NCI-H2029 treated with DMSO at 0.1 percent for 48 hours (cell line): ENCODE measurements around the gene SPNS1.
"Not testable (repeated sequence)": the region's sequence is repeated elsewhere in the genome, so short reads cannot be mapped to it uniquely, and the experiment has no call there.

ENCODE experiments used
- DNase-seq: peaks from one replicate; lab custom pipeline; 2025; lab: John Stamatoyannopoulos, UW

The SPNS1 gene

GRCh38 chr16:28987170-28987853, 12.7 kb downstream of the SPNS1 start:
- DNase-seq, result no peak

DNA sequence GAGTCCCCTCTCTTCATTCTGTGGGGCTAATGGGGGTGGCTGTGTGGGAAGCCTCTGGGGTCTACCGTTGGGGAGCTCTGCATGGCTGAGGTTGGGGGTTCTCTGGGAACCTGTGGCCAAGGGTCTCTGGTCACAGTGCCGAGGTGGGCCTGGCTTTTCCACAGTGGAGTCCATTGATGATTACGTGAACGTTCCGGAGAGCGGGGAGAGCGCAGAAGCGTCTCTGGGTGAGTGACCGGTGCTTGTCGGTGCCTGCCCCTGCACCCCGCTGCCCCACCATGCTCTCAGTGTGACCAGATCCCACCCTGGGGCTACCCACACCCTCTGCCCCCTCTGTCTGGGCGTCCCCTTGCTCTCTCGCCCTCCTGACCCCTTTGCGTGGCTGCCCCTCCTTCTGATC, 14.8 kb downstream of the SPNS1 start:
- no peak for DNase-seq

- DNase-seq, result no peak
Observed at GRCh38 chr16:28990375-28991040, 15.9 kb downstream of the SPNS1 start.

DNA sequence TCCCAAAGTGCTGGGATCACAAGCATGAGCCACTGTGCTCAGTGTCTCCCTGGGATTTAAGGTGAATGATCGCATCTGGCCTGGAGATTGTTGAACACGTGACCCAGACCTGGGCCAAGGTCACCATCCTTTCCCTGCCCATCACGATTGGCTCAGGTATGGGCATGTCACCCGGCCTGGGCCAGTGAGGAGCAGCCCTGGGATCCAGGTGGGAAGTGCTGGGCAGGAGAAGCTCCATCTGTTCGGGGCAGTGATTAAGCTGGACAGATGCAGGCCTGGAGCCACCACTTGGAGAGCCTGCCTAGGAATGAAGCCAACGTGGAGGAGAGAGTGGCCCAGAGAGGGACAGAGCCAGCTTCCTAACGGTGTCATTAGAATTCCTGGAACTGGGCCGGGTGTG, 17.1 kb downstream of the SPNS1 start:
- DNase-seq, result no peak

DNA sequence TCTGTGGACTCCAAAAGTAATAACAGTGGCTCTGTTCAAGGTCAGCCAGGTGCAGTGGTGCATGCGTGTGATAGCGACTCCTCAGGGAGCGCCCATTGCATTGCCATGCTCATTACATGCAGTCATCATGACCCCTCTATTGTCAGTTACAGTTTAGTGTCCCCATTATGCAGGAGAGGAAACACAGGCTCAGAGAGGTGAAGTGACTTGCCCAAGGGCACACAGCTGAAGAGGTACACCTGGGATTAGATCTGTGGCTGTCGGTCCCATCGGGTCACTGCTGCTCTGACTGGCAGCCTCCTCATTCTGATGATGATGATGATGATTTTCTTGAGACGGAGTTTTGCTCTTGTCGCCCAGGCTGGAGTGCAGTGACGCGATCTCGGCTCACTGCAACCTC, 17.9 kb downstream of the SPNS1 start:
- no peak for DNase-seq

DNA sequence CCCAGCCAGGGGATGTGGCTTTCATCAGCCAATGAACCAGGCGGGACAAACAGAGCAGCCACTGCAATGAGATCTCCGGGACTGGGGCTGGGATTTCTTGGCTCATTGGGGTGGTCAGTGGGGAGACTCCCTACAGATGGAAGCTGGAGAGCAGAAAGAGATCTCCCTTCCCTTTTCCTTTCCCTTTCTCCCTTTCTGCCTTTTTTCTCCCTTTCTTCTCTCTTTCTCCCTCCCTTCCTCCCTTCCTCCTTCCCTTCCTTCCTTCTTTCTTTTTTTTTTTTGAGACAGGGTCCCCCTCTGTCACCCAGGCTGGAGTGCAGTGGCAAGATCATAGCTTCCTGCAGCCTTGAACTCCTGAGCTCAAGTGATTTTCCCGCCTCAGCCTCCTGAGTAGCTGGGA, 24.3 kb downstream of the SPNS1 start:
- no peak for DNase-seq

- no peak for DNase-seq
Observed at GRCh38 chr16:28999577-28999976, 25.0 kb downstream of the SPNS1 start.

GRCh38 chr16:29000019-29000418, 25.4 kb downstream of the SPNS1 start:
- no peak for DNase-seq

GRCh38 chr16:29004496-29005139, 30.0 kb downstream of the SPNS1 start:
- not testable (repeated sequence) for DNase-seq

GRCh38 chr16:29007730-29008593, 33.4 kb downstream of the SPNS1 start:
- DNase-seq, result no peak

GRCh38 chr16:29009050-29009837, 34.7 kb downstream of the SPNS1 start:
- DNase-seq, result no peak

- no peak for DNase-seq
Observed at GRCh38 chr16:29009838-29010166, 35.2 kb downstream of the SPNS1 start.

DNA sequence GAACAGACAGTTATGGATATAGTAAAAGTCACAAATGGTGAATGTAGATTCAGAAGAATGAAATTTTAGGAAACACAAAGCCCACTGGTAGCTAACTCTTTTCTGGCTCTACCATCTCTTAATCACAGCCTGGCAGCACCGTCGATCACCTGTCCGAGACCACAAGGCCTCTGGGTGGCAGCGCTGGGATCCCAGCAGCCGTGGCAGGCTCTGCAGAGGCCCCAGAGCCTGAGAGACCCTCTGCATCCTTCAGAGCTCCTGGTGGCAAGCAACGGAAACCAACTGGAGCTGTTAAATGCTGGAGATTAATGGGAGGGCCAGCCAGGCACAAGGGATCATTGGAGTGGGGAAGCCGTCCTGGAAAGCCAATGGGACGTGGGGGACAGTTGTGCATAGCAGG, 36.5 kb downstream of the SPNS1 start:
- no peak for DNase-seq

DNA sequence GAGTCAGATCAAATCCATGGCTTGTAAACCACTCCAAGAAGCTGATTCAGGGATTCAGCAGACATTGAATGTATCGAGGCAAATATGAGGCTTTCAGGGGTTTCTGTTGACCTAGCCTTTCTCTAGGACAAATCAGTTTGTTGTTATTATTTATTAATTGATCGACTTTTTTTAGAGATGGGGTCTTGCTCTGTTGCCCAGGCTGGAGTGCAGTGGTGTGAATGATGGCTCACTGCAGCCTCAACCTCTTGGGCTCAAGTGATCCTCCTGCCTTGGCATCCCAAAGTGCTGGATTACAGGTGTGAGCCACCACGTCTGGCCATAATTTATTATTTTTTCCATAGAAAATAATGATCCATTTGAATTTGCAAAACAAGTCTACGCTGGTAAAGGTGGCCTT, 37.3 kb downstream of the SPNS1 start:
- no peak for DNase-seq

DNA sequence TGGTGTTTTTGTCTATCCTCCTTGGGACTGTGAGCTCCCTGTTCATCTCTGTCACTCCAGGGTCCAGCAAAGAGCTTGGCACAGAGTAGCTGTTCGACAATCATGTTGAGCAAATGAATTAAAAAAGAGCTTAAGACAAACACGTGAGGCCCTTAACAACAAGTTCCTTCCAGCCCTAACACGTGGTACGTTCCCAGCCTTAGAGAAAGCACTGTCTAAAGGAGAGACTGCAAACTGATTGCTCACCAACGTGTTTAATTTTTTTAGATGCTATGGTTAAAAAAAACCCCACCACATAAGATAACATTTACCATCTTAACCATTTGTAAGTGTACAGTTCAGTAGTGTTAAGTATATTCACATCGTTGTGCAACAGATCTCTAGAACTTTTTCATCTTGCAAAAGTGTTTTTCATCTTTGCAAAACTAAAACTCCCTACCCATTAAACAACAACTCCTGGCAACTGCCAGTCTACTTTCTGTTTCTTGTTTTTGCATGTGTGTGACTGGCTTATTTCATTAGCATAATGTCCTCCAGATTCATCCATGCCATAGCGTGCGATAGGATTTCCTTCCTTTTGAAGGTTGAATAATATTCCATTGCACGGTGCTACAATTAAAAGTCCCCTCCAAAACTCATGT, 38.5 kb downstream of the SPNS1 start:
- DNase-seq, result no peak

DNA sequence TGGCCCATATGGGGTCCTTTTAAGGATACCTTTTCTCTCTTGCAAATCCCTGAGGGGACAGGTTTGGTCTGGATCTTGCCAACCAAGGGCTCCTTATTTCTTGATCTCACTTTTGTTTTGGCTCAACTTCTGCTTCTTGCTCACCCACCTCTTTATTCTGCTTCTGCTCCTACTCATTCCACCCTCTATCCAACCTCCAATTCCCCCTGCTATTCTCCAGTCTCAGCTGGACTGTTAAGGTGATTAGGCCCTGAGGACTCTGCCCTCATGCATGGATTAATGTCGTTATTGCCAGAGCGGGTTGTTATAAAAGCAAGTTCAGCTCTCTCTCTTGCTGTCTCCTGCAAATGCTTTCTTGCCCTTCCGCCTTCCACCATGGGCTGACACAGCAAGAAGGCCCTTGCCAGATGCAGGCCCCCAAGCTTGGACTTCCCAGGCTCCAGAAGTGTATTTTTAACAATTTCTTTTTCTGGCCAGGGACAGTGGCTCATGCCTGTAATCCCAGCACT, 40.0 kb downstream of the SPNS1 start:
- no peak for DNase-seq

GRCh38 chr16:29022196-29022595, 47.6 kb downstream of the SPNS1 start:
- no peak for DNase-seq

DNA sequence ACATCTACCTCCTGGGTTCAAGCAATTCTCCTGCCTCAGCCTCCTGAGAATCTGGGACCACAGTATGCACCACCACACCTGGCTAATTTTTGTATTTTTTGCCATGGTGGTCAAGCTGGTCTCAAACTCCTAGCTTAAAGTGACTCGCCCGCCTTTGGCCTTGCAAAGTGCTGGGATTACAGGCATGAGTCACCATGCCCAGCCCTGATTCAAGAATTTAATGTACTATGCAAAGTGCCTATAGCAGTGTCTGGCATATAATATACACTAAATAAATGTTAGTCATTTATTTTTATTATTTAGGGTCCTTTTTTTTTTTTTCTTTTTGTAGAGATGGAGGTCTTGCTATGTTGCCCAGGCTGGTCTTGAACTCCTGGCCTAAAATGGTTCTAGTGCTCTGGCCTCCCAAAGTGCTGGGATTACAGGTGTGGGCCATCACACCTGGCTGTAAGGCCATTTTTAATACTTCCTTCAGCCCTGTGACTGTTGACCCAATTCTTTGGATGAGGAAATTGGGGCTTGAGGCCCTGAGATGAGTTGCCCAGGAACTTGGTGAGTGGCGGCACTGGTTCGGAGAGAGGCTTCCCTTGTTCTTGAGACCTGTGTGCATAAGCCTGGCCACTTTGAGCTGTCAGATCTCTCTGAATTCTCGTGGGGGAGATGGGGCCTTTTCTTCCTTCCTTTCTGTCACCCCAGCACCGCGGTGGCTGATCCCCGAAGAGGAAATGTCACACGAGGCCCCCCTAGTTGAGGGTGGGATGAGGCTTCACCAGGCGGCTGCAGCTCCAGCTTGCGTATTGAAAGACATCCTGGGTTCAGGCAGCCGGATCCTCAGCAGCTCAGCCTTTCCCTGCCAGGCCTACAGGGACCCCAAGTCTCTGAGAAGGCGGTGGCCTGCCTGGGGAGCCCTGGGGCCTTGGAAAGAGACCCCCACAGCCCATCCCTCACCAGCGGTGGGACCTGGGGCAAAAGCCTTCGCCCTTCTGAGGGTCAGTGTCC, 49.0 kb downstream of the SPNS1 start:
- DNase-seq, result no peak

- no peak for DNase-seq
Observed at GRCh38 chr16:29024278-29024677, 49.7 kb downstream of the SPNS1 start.

DNA sequence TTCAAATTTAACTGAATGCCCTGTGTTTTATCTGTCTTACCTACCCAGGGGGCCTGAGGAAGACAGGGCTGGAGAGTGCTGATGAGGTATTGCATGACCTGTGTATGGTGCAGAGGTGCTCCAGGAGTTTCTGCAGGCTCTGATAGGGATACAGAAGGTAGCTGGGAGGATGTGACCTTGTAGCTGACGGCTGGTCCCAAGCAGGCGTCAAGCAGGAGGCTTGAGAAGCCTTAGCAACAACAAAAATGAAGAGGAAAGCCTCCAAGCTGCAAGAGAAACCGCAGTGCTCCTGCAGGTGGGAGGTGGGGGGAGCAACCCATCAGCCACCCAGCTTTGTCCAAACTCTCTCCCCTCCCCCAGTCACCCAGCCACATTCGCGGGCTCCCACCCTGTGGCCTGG, 50.6 kb downstream of the SPNS1 start:
- no peak for DNase-seq
